Superior temporal gyrus (tissue), 1 donor: ENCODE data around the gene FGF3.

Source experiments
- DNase-seq: peaks from one replicate; pipeline ENCODE4 v3.0.0-alpha.2; 2016; ENCODE audit errors: extremely low spot score

FGF3 gene

GRCh38 chr11:69844396-69844795 lies 25.2 kb upstream of the FGF3 start:
- no peak for DNase-seq

- DNase-seq = no peak
Observed at GRCh38 chr11:69843529-69843921, 24.3 kb upstream of the FGF3 start.

GRCh38 chr11:69842746-69843528 lies 23.7 kb upstream of the FGF3 start:
- DNase-seq = no peak

DNA sequence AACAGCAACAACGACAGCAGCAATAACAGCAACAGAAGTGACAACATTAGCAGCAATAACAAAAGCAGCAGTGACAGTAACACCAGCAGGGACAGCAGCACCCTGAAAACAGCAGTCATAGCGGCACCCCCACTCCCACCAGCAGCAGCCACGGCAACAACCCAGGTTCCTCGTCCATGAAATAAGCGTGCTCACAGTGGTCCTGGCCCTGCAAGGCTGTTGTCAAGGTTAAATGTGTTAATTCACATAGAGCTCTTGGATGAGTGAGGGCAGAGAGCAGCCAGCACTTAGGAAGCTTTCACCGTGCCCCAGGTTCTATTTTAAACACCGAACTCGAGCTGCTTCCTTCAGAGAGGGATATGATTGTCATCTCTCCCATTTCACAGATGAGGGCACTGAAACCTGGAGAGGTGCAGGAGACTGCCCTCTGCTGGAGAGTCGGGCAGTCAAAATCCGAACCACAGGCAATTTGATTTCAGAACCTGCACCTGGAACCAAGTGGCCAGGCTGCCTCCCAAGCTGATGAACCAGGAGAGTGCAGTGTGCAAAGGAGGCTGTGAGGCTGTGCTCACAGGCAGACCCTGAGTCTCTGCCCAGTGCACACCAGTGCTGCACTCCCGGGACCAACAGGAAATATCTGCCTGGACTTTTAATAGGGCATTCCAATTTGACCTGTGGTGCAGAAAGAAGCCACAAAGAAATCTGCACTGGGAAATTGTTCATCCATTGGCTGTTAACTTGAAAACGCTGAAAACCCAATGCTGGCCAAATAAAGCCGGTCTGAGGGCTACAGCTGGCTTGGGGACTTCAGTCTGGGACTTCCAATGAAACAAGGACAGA lies 22.9 kb upstream of the FGF3 start:
- DNase-seq = no peak

GRCh38 chr11:69841170-69841858 lies 22.1 kb upstream of the FGF3 start:
- DNase-seq = no peak

GRCh38 chr11:69840371-69841169 lies 21.4 kb upstream of the FGF3 start:
- no peak for DNase-seq

DNA sequence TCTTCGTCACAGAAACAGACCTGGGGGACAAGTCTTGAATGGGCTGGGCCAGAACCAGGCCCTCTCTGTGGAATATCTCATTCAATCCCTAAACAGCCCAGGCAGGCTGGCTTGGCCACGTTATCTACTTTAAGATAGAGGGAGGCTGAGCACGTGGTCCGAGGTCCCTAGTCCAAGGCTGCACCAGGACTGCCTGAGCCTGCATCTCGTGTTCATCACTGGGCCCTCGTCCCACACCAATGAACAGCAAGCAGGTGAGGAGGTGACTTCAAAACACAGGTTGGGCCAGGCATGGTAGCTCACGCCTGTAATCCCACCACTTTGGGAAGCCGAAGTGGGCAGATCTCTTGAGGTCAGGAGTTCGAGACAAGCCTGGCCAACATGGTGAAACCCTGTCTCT lies 20.3 kb upstream of the FGF3 start:
- no peak for DNase-seq

- no peak for DNase-seq
Observed at GRCh38 chr11:69837791-69838190, 18.6 kb upstream of the FGF3 start.

DNA sequence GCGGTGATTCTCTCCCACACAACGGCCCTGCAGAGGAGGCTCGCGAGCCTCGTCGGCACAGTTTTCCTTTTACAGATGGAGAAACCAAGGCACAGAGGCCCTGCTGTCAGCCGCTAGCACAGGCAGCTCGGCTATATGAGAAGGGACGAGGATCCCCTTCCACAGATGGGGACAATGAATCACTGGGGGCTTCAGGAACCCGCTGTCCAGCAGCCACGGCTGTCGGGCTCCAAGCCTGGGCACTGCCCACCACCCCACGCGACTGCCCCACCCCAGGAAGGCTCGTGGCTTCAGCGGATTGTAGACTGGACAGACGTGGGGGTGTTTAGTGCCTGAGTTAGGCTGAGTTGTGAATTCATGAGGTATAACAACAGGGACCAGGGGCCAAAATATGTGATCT lies 17.2 kb upstream of the FGF3 start:
- no peak for DNase-seq

DNA sequence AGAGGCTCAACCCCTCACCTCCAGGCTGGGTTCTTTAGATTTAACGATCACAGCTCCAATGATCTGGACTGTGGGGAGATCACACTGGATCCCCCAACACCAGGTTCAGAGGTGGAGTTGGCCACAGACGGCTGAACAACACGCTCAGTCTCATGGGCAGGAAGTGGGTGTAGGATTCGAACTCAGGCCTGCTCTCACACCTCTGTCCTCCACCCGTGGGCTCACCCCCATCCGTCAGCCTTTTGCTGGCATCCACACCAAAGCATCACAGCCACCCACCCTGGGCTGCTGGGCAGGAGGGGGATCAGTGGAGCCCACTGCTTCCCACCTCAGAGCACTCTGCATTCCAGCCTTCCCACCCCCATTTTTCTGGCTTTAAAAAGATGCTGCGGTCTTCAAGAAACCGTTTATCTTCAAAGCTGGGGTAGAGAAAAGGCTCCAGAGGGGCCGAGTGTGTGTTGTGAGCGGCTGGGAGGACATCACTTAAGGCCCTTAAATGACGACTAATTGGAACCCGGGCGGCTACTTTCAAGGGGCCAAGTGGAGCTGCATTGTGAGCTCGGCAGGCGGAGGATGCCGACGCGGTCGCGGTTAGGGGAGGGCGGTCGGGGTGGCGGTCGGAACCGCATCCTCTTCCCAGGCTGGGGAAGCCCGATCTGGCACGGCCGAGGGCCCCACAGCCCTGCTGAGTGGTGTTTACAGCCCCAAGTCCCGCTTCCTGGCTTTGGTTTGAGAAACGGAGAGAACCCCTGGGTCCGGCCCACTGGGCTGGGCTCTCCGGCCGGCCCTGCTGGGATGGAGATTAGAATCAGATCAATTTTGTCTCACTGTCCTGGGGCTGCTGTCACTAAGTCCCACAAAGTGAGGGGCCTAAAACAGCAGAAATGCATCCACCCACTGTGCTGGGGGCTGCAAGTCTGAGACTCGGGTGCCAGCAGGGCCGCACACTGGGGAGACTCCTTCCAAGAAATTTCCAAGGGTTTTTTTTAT lies 15.9 kb upstream of the FGF3 start:
- DNase-seq = no peak

- no peak for DNase-seq
Observed at GRCh38 chr11:69834251-69834650, 15.0 kb upstream of the FGF3 start.

DNA sequence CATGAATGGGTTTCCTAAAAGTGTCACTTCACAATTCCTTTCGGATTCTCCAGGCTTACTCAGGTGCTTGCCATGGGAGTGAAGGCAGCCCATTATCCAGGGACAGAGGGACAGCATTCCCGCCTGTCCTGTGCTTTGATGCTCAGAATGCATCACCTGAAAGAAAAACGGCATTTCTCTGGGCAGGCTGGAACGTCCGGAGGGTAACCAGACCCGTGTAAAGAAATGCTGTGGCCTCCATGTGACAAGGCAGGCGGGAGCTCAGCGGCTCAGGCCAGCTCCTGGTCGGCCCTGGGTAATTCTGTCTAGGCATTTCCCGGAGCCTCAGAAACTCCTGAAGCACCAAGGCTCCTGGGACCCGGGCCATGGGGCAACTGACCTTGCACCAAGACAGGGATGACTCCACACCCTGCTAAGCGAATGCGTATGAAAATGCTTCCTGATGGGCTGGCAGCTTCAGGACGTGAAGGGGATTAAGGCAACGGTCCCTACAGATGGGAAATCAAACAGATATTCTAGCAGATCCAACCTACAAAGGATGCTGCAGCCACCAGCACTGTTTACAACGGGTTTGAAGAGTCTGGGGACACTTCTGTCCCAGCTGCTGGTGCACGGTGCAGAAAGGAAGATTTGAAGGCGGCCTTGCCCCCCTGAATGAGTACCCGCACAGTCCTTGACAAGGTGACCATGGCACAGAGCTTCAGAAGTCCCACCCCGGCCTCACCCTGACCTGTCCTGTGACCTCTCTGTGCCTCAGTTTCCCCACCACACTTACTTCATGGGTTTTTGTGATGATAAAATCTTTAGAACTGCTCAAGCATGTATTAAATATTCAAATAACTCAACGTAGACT lies 13.6 kb upstream of the FGF3 start:
- no peak for DNase-seq

DNA sequence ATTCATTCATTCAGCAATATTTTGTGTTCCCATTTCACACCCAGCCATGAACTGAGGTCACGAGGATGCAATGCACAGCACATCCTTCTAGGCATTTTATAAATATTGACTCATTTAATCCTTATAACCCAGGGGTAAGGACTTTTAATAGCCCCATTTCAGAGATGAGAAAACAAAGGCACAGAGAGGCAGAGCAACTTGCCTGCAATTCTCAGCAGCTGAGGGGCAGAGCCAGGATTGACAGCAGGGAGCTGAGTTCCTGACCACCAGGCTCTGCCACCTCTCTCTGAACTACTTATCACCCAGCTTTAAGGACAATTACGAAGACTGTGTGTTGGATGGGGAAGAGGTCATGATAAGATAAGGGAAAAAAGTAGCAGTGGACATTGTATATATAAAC lies 12.8 kb upstream of the FGF3 start:
- DNase-seq = no peak

GRCh38 chr11:69830086-69830485 lies 10.9 kb upstream of the FGF3 start:
- no peak for DNase-seq

DNA sequence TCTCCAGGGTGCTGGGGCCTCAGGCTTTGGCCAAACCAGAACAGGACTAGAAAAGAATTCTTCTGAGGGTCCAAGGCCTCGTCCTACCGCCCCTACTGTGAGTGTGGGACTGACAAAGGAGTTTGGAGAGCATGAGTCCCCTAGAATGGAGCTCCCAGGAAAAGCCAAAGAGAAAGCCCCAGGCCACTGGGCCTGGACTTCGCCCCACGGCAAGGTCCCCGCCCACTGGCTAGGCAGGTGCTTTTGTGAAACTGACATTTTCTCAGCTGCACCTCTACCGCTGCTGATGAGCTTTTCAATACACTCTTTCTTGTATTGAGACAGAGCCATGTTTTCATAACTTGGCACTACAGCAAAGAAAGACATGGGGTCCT lies 9.7 kb upstream of the FGF3 start:
- DNase-seq = no peak

DNA sequence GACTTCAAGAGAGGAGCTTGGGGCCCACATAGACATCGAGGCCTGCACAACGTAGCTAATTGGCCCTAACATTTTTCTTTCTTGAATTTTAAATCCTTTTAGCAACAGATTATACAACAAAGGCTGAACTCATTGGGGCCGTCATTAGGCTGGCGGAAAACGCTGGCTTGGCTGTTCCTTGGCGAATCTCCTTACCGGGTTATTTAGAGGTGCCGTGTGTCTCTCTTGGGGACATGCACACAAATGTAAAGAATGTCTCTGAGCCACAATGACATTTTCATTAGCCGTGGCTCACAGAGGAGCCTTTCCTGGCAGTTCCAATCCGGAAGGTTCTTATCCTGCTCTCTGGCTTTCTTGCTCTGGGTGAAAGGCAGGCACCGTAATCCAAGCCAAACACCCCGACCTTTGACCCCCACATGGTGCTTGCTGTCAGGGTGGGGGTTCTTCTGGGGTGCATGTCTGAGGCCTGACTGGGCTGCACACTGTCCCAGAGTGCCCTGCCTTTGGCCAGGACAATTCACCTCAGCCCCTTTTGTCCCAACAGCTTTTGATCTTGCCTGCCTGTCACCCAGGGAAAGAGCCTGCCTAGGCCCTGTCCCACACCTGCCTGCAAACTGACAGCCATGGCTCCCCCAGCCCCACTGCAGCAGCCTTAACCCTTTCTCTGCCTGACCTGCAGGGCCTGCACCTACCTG lies 9.2 kb upstream of the FGF3 start:
- no peak for DNase-seq

GRCh38 chr11:69826773-69827172 lies 7.6 kb upstream of the FGF3 start:
- no peak for DNase-seq

DNA sequence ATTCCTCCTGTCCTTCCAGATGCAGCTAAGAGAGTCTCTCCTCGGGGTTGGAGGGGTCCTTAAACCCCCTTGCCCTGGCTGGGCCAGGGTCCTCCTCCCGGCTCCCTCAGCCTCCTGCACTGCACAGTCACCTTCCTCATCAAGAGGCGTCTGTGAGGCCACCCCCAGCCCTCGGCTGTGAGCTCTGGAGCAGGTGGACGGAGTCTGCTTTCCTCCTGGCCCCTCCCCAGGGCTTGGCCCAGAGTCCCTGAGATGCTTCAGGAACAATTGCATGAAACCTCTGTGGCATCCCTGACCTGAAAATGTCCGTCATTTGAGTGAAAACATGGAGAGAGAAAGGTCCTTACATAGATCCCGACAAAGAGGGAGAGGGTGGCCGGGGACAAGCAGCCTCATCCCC lies 6.7 kb upstream of the FGF3 start:
- DNase-seq = no peak
